Duodenal mucosa (tissue), 2 donors: ENCODE results near the gene CLRN2.

Source experiments
- H3K27ac ChIP-seq: one replicate; pipeline ENCODE4 v1.7.0; 2013; ENCODE audit warnings: low read depth, low read length
- H3K27me3 ChIP-seq, 2 donors: one replicate each; pipeline ENCODE4 v1.7.0; 2013; ENCODE audit warnings: low read length in 2 of 2, control low read depth in 1 of 2; ENCODE audit not compliant: insufficient read depth in 2 of 2, control insufficient read depth in 1 of 2
- H3K36me3 ChIP-seq, 2 donors: one replicate each; pipeline ENCODE4 v1.7.0; 2013; ENCODE audit warnings: low read length in 2 of 2, control low read depth in 1 of 2; ENCODE audit not compliant: insufficient read depth in 2 of 2, control insufficient read depth in 1 of 2
- H3K4me1 ChIP-seq, 2 donors: one replicate each; pipeline ENCODE4 v1.7.0; 2013; ENCODE audit warnings: low read length in 2 of 2, control low read depth in 1 of 2; ENCODE audit not compliant: insufficient read depth in 2 of 2, control insufficient read depth in 1 of 2
- H3K4me3 ChIP-seq, 2 donors: one replicate each; pipeline ENCODE4 v1.7.0; 2013; ENCODE audit warnings: low read length in 2 of 2, low read depth in 1 of 2
- H3K9ac ChIP-seq, 2 donors: one replicate each; pipeline ENCODE4 v1.7.0; 2013; ENCODE audit warnings: low read length in 2 of 2, low read depth in 1 of 2
- H3K9me3 ChIP-seq, 2 donors: one replicate each; pipeline ENCODE4 v1.7.0; 2013; ENCODE audit warnings: low read length in 2 of 2, control low read depth in 1 of 2; ENCODE audit not compliant: control insufficient read depth in 1 of 2

CLRN2 gene

DNA sequence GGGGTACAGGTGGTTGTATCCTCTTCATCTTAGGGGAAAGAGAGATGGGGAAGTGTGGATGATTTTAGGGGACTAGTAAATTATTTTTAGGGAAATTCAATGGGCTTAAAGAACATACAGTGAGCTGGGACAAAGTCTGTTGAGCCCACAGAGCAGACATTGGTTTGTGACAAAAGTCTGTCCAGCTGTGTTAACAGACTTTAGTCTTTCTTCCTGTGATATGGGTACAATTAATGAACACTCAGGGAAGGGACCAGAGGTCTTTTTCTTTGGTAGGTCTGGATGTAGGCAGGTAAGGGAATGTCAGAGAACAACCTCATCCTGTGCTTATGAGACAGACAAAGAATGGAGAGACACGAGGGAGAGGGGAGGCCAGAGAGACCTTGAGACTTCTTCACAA, 2.0 kb downstream of the CLRN2 start:
- Histone ChIP-seq H3K9ac (no peak overlapping the region), H3K27ac (no peak overlapping the region), H3K9me3 (no peaks in the 10 kb centered on the region)

GRCh38 chr4:17517664-17518063, 2.7 kb downstream of the CLRN2 start:
- Histone ChIP-seq H3K27me3 (no peaks in the 10 kb centered on the region), H3K9ac (no peak overlapping the region)

More for the DNA sequence above, 2.0 kb downstream of the CLRN2 start:
- Histone ChIP-seq H3K4me3 (no peak overlapping the region), H3K4me1 (peaks cover 4 to 13% of the 10 kb centered on the region in 2 donors), H3K27me3 (no peaks in the 10 kb centered on the region), H3K36me3 (no peaks in the 10 kb centered on the region)

GRCh38 chr4:17521595-17521994, 6.6 kb downstream of the CLRN2 start:
- H3K4me3 ChIP-seq: no peak overlapping the region
- H3K9me3 ChIP-seq: no peaks in the 10 kb centered on the region
- no peaks in the 10 kb centered on the region for H3K36me3 ChIP-seq
- no peaks in the 10 kb centered on the region for H3K27me3 ChIP-seq
- H3K9ac ChIP-seq: no peak overlapping the region
- H3K27ac ChIP-seq: no peak overlapping the region
- H3K4me1 ChIP-seq: no peaks in the 10 kb centered on the region

More at GRCh38 chr4:17517664-17518063, 2.7 kb downstream of the CLRN2 start:
- H3K4me3 ChIP-seq: no peak overlapping the region
- H3K27ac ChIP-seq: no peak overlapping the region
- no peaks in the 10 kb centered on the region for H3K36me3 ChIP-seq
- no peaks in the 10 kb centered on the region for H3K9me3 ChIP-seq
- H3K4me1 ChIP-seq: peaks cover 0 to 9% of the 10 kb centered on the region in 2 donors

GRCh38 chr4:17523662-17524061, 8.7 kb downstream of the CLRN2 start:
- H3K4me1 ChIP-seq: no peaks in the 10 kb centered on the region
- H3K36me3 ChIP-seq: no peaks in the 10 kb centered on the region
- H3K27ac ChIP-seq: no peak overlapping the region
- no peak overlapping the region for H3K4me3 ChIP-seq
- no peak overlapping the region for H3K9ac ChIP-seq
- H3K9me3 ChIP-seq: no peaks in the 10 kb centered on the region
- no peaks in the 10 kb centered on the region for H3K27me3 ChIP-seq

GRCh38 chr4:17526695-17527477, 11.9 kb downstream of the CLRN2 start:
- Histone ChIP-seq H3K4me3 (no peak overlapping the region), H3K9ac (no peak overlapping the region), H3K9me3 (no peaks in the 10 kb centered on the region), H3K36me3 (no peaks in the 10 kb centered on the region), H3K27ac (no peak overlapping the region), H3K27me3 (no peaks in the 10 kb centered on the region), H3K4me1 (no peaks in the 10 kb centered on the region)

GRCh38 chr4:17528551-17529165, 13.7 kb downstream of the CLRN2 start:
- no peaks in the 10 kb centered on the region for H3K27me3 ChIP-seq
- H3K36me3 ChIP-seq: no peaks in the 10 kb centered on the region
- no peak overlapping the region for H3K9ac ChIP-seq
- no peak overlapping the region for H3K27ac ChIP-seq
- no peak overlapping the region for H3K4me3 ChIP-seq
- H3K9me3 ChIP-seq: no peaks in the 10 kb centered on the region
- H3K4me1 ChIP-seq: no peaks in the 10 kb centered on the region

GRCh38 chr4:17531538-17532285, 16.7 kb downstream of the CLRN2 start:
- H3K36me3 ChIP-seq: no peaks in the 10 kb centered on the region
- no peak overlapping the region for H3K9ac ChIP-seq
- no peak overlapping the region for H3K27ac ChIP-seq
- H3K9me3 ChIP-seq: no peaks in the 10 kb centered on the region
- no peak overlapping the region for H3K4me3 ChIP-seq
- no peaks in the 10 kb centered on the region for H3K4me1 ChIP-seq
- no peaks in the 10 kb centered on the region for H3K27me3 ChIP-seq

DNA sequence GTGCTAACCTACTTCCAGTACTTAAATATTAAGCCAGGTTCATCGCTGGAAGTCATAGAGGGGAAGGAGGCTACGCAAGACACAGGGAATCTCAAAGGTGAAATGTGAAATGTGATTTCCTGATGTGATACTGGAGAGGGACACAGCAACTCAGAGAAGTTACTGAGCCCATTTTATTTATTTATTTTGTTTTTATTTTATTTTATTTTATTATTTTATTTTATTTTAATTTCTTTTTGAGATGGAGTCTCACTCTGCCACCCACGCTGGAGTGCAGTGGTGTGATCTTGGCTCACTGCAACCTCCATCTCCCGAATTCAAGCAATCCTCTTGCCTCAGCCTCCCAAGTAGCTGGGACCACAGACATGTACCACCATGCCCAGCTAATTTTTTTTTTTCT, 19.7 kb downstream of the CLRN2 start:
- Histone ChIP-seq H3K4me1 (no peaks in the 10 kb centered on the region), H3K27ac (no peak overlapping the region), H3K4me3 (no peak overlapping the region), H3K27me3 (no peaks in the 10 kb centered on the region), H3K9ac (no peak overlapping the region), H3K9me3 (no peaks in the 10 kb centered on the region), H3K36me3 (no peaks in the 10 kb centered on the region)

- no peak overlapping the region for H3K9ac ChIP-seq
- no peaks in the 10 kb centered on the region for H3K27me3 ChIP-seq
- H3K4me3 ChIP-seq: no peak overlapping the region
- no peak overlapping the region for H3K27ac ChIP-seq
- H3K4me1 ChIP-seq: no peaks in the 10 kb centered on the region
- no peaks in the 10 kb centered on the region for H3K9me3 ChIP-seq
- no peaks in the 10 kb centered on the region for H3K36me3 ChIP-seq
Measured at GRCh38 chr4:17535242-17535641, 20.3 kb downstream of the CLRN2 start.

GRCh38 chr4:17535906-17536305, 20.9 kb downstream of the CLRN2 start:
- Histone ChIP-seq H3K9ac (no peak overlapping the region), H3K9me3 (no peaks in the 10 kb centered on the region), H3K4me3 (no peak overlapping the region), H3K36me3 (no peaks in the 10 kb centered on the region), H3K4me1 (no peaks in the 10 kb centered on the region), H3K27me3 (no peaks in the 10 kb centered on the region), H3K27ac (no peak overlapping the region)
